Central memory CD4-positive, alpha-beta T cell (primary cell): ENCODE data around the gene PLS3.

Source experiments
- DNase-seq: peaks from one replicate; pipeline ENCODE4 v3.0.0; 2022

PLS3 gene

GRCh38 chrX:115696939-115697338 lies 136.0 kb downstream of the PLS3 start:
- no peak for DNase-seq

- DNase-seq, result no peak
Measured at GRCh38 chrX:115697806-115698205, 136.8 kb downstream of the PLS3 start.
